Prostate gland (tissue), 2 donors: ENCODE data around the gene SKAP1. TPM values are rescaled to one million over a fixed set of nuclear protein-coding genes. Genes with fewer than 3 reads are reported as not detected.

Source experiments
- DNase-seq: peaks from one replicate; pipeline ENCODE4 v3.0.0-alpha.2; 2019; ENCODE audit warnings: low spot score
- H3K27ac ChIP-seq, 2 donors: fragments of 200-600 bp; sonication (generic); 2 replicates each; pipeline ENCODE4 v1.5.1; 2017 to 2019
- H3K27me3 ChIP-seq: fragments of 200-600 bp; sonication (generic); replicated peaks from 2 replicates; pipeline ENCODE4 v1.5.1; 2019; ENCODE audit not compliant: insufficient read depth
- H3K36me3 ChIP-seq, 2 donors: fragments of 200-600 bp; sonication (generic); 1 replicate in 1 of 2; 2 replicates in 1 of 2; pipeline versions ENCODE4 v1.5.1 to v1.8.1; 2017 to 2019
- H3K4me1 ChIP-seq: fragments of 200-600 bp; sonication (generic); replicated peaks from 2 replicates; pipeline ENCODE4 v1.5.1; 2019
- H3K4me3 ChIP-seq, 2 donors: fragments of 200-600 bp; sonication (generic); 2 replicates each; pipeline ENCODE4 v1.5.1; 2017 to 2019
- H3K9me3 ChIP-seq: fragments of 200-600 bp; sonication (generic); 2 replicates; pipeline ENCODE4 v1.5.1; 2017
- POLR2A ChIP-seq: fragments of 450-650 bp; IDR thresholded peaks from one replicate; pipeline ENCODE4 v1.6.1; 2016; ENCODE audit warnings: antibody characterized with exemption, mild to moderate bottlenecking
- POLR2AphosphoS5 ChIP-seq: sonication (generic); formaldehyde crosslinking; IDR thresholded peaks from one replicate; pipeline ENCODE4 v1.6.1; 2017; ENCODE audit warnings: antibody characterized with exemption
- WGBS: methylation state at CpG from one replicate; pipeline ENCODE4 v1.1.5; 2018; 5-methylcytosine and 5-hydroxymethylcytosine counted together
- intact Hi-C: fragments of 100-400 bp; cut with DNase I; formaldehyde crosslinking; loops from one replicate; pipeline ENCODE4 v1.14.2; 2022
- total RNA-seq, 2 donors: library from RNA; depleted of rRNA; stranded (reverse); fragments of >200 nt; gene quantifications; one replicate each; pipeline ENCODE4 v1.1.0, GENCODE V29; 2016
- TF ChIP-seq, protein P1 (sequence below), 4 experiments: fragments of 200-600 bp in 2 of 4; fragments of 450-650 bp in 2 of 4; sonication (generic) in 2 of 4; IDR thresholded peaks; 1 replicate in 3 of 4; 2 replicates in 1 of 4; pipeline ENCODE4 v1.5.1; 2016 to 2019; ENCODE audit warnings: antibody characterized with exemption in 4 of 4, mild to moderate bottlenecking in 2 of 4, moderate library complexity in 2 of 4

Gene SKAP1
- total RNA-seq, 2 donors from 2014 or later, result 1.1 to 1.4 TPM

DNA sequence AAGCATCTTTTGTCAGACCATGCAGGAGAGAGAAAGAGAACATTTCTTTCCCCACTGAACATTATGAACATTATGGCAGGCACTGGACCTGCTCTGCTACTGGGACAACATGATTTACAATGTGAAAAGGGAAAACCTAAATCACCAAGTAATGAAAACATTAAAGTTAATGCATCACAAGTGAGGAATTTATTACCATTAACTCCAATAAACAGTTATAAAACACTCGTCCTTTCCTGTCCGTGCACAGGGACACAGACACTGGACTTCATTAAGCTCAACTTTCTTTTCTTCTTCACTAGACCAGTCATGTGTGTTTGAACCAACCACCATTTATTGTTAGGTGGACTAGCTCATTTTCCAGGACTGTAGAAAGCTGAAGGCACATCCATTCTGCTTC, 227.1 kb downstream of the SKAP1 start:
- Histone ChIP-seq H3K36me3 (no peaks in the 10 kb centered on the region), H3K27ac (no peak overlapping the region), H3K27me3 (no peaks in the 10 kb centered on the region), H3K4me3 (no peak overlapping the region), H3K4me1 (no peaks in the 10 kb centered on the region), H3K9me3 (no peaks in the 10 kb centered on the region)
- WGBS, result 53% methylated on average over 2 of the region's 2 CpGs
- TF ChIP-seq, protein P1, sequence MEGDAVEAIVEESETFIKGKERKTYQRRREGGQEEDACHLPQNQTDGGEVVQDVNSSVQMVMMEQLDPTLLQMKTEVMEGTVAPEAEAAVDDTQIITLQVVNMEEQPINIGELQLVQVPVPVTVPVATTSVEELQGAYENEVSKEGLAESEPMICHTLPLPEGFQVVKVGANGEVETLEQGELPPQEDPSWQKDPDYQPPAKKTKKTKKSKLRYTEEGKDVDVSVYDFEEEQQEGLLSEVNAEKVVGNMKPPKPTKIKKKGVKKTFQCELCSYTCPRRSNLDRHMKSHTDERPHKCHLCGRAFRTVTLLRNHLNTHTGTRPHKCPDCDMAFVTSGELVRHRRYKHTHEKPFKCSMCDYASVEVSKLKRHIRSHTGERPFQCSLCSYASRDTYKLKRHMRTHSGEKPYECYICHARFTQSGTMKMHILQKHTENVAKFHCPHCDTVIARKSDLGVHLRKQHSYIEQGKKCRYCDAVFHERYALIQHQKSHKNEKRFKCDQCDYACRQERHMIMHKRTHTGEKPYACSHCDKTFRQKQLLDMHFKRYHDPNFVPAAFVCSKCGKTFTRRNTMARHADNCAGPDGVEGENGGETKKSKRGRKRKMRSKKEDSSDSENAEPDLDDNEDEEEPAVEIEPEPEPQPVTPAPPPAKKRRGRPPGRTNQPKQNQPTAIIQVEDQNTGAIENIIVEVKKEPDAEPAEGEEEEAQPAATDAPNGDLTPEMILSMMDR (IDR thresholded peaks at IDR 0.05), result no peak
- TF ChIP-seq POLR2AphosphoS5 (no peak), POLR2A (no peak)
- DNase-seq, result no peak
- intact Hi-C loops, result no loop called here

DNA sequence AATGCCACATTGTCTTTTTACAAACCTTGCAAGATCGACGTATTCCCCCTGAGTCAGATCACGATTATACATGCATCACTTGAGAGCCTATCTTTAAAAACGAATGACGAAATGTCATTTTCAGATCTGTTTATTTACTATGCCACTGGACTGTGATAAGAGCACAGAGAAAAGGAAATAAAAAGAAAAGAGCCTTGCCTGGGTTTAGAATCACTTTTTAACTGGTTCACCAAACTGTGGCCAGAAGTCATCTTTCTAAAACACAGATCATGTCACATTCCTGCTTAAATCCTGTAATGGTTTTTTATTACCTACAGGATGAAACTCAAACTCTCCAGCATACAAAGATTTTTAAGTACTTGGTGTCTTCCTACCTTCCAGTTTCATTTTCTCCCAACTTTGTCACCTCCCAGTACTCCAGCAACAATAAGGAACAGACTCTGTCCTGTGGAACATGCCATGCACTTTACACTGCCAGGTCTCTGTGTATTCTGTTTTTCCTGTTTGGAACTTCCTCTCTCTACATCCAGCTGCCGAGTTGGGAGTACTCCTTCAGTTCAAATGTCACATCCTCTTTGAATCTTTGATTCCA, 231.0 kb downstream of the SKAP1 start:
- intact Hi-C loops, result no loop called here
- no peaks in the 10 kb centered on the region for H3K9me3 ChIP-seq
- no peaks in the 10 kb centered on the region for H3K4me1 ChIP-seq
- H3K27me3 ChIP-seq, result no peaks in the 10 kb centered on the region
- TF ChIP-seq POLR2AphosphoS5 (peak; percentile 64), POLR2A (no peak)
- H3K27ac ChIP-seq, result peak overlapping the region in 1 of 2 donors; percentile 30
- 45% methylated on average over 6 of the region's 6 CpGs for WGBS
- no peak overlapping the region for H3K4me3 ChIP-seq
- DNase-seq, result peak; percentile 6
- H3K36me3 ChIP-seq, result no peaks in the 10 kb centered on the region

DNA sequence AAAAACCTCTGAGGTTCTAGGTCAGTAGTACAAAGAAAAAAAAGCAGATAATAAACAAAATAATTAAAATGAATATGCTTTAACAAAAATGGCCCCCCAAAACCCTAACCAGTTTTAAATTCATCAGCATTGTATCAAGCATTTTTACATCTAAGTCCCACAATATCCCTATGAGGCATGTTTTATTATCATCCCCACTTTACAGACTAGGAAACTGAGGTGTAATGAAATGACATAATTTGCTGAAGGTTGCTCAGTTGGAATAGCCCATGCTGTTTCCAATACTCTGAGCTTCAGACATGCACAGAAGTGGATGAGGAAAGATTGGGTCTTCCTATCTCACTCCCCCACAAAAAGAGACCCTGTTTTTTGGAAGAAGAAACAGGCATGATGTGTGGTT, 234.1 kb downstream of the SKAP1 start:
- intact Hi-C loops, result no loop called here
- Histone ChIP-seq H3K4me3 (no peak overlapping the region), H3K27me3 (no peaks in the 10 kb centered on the region), H3K36me3 (no peaks in the 10 kb centered on the region), H3K9me3 (no peaks in the 10 kb centered on the region), H3K27ac (no peak overlapping the region), H3K4me1 (no peaks in the 10 kb centered on the region)
- TF ChIP-seq POLR2A (no peak), POLR2AphosphoS5 (no peak)
- TF ChIP-seq, protein P1 (IDR thresholded peaks at IDR 0.05), result no peak
- no peak for DNase-seq

DNA sequence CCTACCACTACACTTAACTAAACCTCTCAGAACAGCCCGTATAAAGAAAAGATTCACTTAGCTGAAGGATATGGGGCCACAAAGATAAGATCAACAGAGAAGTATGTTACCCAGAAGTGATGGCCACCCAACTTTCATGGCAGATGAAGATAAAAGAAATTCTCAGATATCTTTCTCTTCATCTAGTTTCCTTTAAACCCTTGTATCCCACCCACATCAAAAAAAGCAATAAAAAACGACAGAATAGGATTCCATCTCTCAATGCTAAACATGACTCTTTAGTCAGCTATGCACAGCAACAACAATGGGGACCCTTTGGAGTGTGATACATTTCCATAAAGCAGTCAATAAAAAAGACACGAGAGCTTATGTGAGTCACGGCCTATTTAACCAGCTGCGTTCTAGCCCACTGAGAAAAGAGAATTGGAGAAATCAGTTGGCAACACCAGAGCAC, 235.9 kb downstream of the SKAP1 start:
- intact Hi-C loops, result no loop called here
- no peak for DNase-seq
- WGBS, result 19% methylated on average over 5 of the region's 5 CpGs
- TF ChIP-seq POLR2A, result no peak
- no peak for TF ChIP-seq POLR2AphosphoS5
- TF ChIP-seq, protein P1 (IDR thresholded peaks at IDR 0.05), result no peak
- no peaks in the 10 kb centered on the region for H3K27me3 ChIP-seq
- no peaks in the 10 kb centered on the region for H3K36me3 ChIP-seq
- H3K4me1 ChIP-seq, result no peaks in the 10 kb centered on the region
- no peak overlapping the region for H3K27ac ChIP-seq
- H3K4me3 ChIP-seq, result no peak overlapping the region
- no peaks in the 10 kb centered on the region for H3K9me3 ChIP-seq

DNA sequence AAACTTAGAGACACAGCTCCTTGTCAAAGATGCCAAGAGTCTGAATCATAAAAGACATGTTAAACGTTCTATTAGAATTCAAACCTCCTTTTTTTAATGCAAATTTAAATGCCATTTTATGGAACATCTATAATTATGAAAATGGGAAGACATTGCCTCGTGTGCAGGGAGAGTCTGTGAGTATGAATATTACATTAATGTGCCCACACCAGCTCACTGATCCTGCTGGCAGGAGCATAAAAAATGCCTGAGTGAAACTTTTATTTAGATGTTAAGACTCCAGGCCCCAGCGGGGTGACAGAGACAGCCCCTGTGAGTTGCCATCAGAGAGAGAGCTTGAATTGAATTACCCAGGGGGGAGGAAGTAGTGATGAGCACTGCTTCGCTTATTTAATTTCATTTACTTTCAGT, 237.7 kb downstream of the SKAP1 start:
- TF ChIP-seq POLR2A (no peak), POLR2AphosphoS5 (no peak)
- TF ChIP-seq, protein P1 (IDR thresholded peaks at IDR 0.05), result no peak
- no peak overlapping the region for H3K27ac ChIP-seq
- H3K9me3 ChIP-seq, result no peaks in the 10 kb centered on the region
- no peaks in the 10 kb centered on the region for H3K36me3 ChIP-seq
- WGBS, result 42% methylated on average over 4 of the region's 4 CpGs
- H3K4me3 ChIP-seq, result no peak overlapping the region
- H3K4me1 ChIP-seq, result no peaks in the 10 kb centered on the region
- DNase-seq, result no peak
- intact Hi-C loops, result no loop called here
- H3K27me3 ChIP-seq, result no peaks in the 10 kb centered on the region
